H1 (cell line): Measurements from ENCODE around the gene MRC2. TPM values are rescaled to one million over a fixed set of nuclear protein-coding genes. Genes with fewer than 3 reads are reported as not detected.

ENCODE experiments used
- polyA plus RNA-seq, 7 experiments: library from polyadenylated mRNA; depleted of rRNA in 3 of 7; stranded (reverse) in 5 of 7; unstranded in 2 of 7; fragments of >200 nt in 5 of 7; fragments of 200-250 nt in 2 of 7; gene quantifications; 1 replicate in 5 of 7; 2 replicates in 1 of 7; 4 replicates in 1 of 7; pipeline versions ENCODE4 v1.2.1 to v1.2.3, GENCODE V29; 2011 to 2013; ENCODE audit warnings: missing spikeins in 2 of 7, mixed read lengths in 2 of 7
- total RNA-seq: library from RNA; stranded (reverse); fragmentation: NEBNext Ultra II Directional; extraction: Animal tissue kit (Norgen Biotek cat#: 25700); gene quantifications from 2 replicates; pipeline ENCODE4 v1.2.1, GENCODE V29; 2021
- TF ChIP-seq, protein P1 (sequence below): IDR thresholded peaks from 2 replicates; pipeline ENCODE4 v1.6.1; 2012; ENCODE audit warnings: low read length, inconsistent platforms

MRC2 gene
- total and polyA plus RNA-seq, 2 of the 8 experiments (the other 6 are each of a cell fraction or from before 2014, with no cell fraction given), result 7.0 to 24.2 TPM

DNA sequence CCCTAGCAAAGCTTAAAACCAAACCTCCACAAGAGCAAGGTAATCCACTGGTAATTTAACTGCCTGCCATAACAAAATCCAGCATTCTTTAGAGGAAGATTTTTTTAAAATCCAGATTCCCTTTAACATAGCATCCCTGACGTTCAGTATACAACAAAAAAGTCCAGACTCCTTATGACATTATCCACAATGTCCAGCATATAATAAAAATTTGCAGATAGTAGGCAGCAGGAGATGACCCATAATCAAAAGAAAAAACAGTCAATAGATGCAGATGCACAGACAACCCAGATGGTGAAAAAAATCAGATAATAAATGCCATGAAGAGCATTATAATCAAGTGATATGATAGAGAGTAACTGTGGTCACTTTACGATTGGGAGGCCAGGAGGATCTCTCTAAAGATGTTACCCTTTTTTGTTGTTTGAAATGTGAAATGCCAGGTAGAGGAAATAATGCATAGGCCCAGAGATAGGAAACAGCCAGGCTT is 33.2 kb downstream of the MRC2 start (continued):
- TF ChIP-seq, protein P1, sequence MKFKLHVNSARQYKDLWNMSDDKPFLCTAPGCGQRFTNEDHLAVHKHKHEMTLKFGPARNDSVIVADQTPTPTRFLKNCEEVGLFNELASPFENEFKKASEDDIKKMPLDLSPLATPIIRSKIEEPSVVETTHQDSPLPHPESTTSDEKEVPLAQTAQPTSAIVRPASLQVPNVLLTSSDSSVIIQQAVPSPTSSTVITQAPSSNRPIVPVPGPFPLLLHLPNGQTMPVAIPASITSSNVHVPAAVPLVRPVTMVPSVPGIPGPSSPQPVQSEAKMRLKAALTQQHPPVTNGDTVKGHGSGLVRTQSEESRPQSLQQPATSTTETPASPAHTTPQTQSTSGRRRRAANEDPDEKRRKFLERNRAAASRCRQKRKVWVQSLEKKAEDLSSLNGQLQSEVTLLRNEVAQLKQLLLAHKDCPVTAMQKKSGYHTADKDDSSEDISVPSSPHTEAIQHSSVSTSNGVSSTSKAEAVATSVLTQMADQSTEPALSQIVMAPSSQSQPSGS, result no peak
